GM12864 (cell line): ENCODE measurements around the gene ESR2.

Experiments used
- DNase-seq: peaks from one replicate; pipeline ENCODE4 v3.0.0-alpha.2; 2011; ENCODE audit warnings: low read depth
- H3K4me3 ChIP-seq: 2 replicates; pipeline ENCODE4 v1.5.1; 2011; ENCODE audit warnings: mild to moderate bottlenecking, low read depth, low read length, control low read depth
- CTCF ChIP-seq: IDR thresholded peaks from 2 replicates; pipeline ENCODE4 v1.5.1; 2011; ENCODE audit warnings: low read depth, mild to moderate bottlenecking, moderate library complexity, low read length, control low read depth, inconsistent platforms; ENCODE audit errors: missing control alignments

ESR2 gene

GRCh38 chr14:64293976-64294671, at the start of gene ESR2:
TSS of gene ESR2 (minus strand) at chr14:64294371. CDS start at chr14:64282985, 11,386 bp downstream.
- TF ChIP-seq CTCF = peak; percentile 36
- peak; percentile 25 for DNase-seq
- peak within 1 kb of the TSS; percentile 80 for H3K4me3 ChIP-seq

DNA sequence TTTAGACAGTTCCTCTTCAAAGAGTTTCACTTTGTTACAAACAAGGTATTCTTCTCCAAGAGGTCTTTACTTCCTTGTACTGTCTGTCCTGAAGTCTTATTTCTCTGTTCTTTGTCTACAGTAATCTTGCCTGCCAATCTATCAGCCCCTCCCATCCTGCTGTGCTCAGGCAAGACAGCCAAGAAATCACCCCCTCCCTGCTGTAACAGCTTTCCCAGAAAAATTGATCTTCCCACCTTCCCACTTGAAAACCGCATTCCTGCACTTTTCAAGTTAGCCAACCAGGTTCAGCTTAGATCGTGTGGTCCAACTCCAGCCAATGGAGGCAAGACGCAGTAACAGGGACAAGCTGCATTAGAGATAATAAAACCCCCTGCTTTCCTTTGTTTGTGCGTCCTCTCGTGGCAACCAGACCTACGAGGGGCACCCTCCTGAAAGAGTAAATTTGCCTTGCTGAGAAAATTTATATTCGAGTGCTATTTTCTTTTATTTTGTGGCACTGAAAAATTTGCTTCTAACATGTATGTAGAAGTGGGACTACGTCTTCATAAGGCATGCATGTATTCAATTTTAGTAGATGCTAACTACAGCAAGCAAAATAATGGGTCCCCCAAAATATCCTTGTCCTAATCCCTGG, 46.5 kb upstream of the ESR2 start:
- H3K4me3 ChIP-seq = no peak overlapping the region
- DNase-seq = no peak
- no peak for TF ChIP-seq CTCF

DNA sequence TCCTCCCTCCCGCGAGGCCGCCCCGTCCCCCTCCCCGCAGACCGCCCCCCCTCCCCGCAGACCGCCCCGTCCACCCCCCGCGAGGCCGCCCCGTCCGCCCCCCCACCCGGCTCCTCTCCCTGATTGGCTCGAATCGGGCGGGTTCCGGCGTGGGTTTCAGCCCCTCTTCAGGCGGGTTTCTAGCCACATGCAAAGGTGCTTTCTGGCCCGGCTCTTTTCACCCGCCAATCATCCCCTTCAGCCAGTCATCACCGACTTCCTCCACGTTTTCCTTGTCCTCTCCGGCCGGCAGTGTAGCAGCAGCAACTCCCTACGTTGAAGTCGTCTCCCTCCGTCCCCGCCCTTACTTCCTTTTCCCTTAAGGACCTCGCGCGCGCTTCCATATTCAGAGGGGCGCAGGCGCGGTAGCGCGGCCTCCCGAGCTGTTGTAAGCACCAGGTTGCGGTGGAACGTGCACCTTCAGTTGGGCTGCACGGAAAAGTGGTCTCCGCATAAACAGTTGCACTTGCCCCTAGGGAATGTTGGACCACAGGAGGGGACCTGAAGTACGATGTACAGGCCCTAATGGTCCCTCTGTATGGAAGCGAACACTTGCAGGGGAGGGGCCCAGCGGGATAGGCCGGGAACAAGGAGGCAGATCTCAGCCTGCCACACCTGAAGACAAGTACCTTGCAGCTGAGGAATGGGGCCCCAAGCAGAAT, 44.6 kb upstream of the ESR2 start:
- TF ChIP-seq CTCF = no peak
- peak overlapping the region; percentile 80 for H3K4me3 ChIP-seq
- peak; percentile 98 for DNase-seq

GRCh38 chr14:64337888-64338615, 43.9 kb upstream of the ESR2 start:
- H3K4me3 ChIP-seq = peak overlapping the region; percentile 80
- DNase-seq = no peak
- TF ChIP-seq CTCF = no peak

DNA sequence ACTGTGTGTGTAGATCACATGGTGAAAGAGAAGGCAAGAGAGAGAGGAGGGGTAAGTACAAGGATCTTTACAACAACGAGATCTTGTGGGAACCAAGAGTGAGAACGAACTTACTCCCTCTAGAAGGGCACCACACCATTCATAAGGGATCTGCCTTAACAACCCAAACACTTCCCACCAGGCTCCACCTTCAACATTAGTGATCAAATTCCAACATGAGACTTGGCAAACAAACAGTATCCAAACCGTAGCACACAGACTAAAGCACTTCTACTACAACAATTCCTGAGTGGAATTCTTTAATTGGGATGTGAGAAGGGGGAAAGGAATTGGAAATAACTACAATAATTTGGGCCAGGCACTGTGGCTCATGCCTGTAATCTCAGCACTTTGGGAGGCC, 35.0 kb upstream of the ESR2 start:
- no peak for TF ChIP-seq CTCF

GRCh38 chr14:64326502-64326901, 32.3 kb upstream of the ESR2 start:
- no peak for TF ChIP-seq CTCF
- H3K4me3 ChIP-seq = no peak overlapping the region
- no peak for DNase-seq

More for the DNA sequence above, 35.0 kb upstream of the ESR2 start:
- no peak for DNase-seq
- no peak overlapping the region for H3K4me3 ChIP-seq
